ENCODE measurements around the gene CHMP6.

CHMP6 gene

DNA sequence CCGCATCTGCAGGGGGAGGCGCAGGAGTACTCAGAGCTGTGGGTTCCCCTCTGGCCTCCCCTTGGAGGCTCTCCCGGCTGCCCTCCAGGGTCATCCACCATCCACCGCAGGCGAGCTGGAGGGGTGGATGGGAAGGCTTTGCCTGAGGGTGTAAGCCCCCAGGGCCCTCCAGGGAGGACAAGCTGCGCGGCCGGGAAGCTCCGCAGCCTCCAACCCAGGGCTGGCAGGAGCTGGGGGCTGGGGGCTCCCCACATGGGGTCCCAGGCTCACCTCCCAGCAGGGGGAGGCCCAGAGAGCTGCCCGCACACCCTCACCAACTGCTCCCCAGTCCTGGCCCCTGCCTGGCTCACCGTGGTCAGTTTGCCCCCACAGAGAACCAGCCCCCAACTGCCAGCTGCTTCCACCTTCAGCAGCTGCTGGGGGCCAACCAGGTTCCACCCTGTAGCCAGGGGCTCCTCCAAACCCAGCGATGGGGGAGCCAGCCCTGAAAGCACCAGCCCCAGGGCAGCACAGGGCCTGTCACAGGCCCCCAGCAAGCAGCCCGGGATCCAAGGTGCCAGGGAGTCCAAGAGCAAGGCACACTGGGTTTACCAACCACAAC lies 19.8 kb upstream of the CHMP6 start:
- no peak for DNase-seq

- DNase-seq, result no peak
Observed at GRCh38 chr17:80976701-80977100, 14.9 kb upstream of the CHMP6 start.

DNA sequence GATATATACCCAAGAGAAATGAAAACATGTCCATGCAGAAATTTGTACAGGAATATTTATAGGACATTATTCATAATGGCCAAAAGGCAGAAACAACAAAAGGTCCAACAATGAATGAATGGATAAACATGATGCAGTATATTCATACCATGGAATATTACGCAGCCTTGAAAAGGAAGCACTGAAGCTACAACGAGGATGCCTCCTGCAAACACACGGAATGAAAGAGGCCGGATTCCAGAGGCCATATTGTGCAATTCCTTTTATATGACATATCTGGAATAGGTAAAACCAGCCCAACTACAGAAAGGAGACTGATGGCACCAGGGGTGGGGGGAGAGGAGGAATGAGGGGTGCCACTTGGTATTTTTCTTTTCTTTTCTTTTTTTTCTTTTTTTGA lies 14.5 kb upstream of the CHMP6 start:
- DNase-seq, result no peak

- no peak for DNase-seq
Observed at GRCh38 chr17:80978499-80979497, 12.8 kb upstream of the CHMP6 start.

DNA sequence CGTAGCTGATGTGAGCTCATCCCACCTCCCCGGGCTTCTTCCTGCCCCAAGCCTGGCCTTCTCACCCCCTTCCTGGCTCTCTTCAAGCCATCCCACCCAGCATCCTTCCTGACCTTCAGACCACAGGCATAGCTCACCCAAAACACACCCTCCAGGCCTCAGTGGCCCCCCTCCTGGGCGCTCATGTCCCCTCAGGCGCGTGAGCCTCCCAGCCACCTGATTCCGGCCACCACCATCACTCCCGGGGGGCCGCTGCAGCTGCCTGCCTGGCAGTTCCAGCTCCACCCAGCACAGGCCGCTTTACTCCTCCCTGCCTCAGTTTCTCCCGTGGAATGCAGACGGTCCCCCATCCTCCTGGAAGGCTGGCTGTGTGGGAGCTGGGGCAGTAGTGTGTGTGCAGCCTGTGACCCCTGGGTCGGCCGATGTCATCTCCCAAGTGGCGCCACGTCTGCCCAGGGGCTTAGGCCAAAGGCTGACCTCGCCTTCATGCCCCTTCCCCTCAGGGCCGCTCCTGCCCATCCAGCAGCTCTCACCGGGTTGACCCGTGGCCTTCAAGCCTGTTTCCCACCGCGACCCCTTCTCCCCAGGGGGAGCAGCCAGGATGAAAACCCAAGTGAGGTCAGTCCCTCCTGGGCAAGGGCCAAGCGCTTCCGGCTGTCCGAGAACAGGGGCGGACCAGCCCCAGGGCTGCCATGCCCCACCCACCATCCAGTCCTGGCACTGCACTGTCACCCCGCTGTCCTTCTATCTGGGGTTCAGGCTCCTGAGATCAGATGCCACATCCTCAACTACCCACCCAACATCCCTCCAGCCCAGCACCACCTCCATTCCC lies 11.9 kb upstream of the CHMP6 start:
- no peak for DNase-seq

DNA sequence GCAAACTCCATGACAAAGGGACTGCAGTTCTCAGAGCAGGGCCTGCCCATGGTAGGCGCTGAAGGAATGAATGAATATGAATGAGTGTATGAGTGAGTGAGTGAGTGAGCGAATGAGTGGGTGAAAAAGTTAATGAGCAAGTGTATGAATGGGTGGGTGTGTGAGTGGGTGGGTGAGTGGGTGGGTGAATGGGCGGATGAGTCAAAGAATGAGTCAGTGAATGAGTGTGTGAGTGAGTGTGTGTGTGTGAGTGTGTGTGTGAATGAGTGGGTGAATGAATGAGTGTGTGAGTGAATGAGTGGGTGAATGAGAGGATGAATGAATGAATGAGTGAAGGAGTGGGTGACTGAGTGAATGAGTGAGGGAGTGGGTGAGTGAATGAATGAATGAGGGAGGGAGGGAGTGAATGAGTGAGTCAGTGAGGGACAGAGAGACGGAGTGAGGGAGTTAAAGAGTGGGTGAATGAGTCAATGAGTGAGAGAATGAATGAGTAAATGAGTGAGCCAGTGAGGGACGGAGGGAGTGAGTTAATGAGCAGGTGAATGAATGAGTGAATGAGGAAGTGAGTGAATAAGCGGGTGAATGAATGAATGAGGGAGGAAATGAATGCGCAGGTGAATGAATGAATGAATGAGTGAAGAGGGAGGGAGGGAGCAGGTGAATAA lies 11.1 kb upstream of the CHMP6 start:
- no peak for DNase-seq

DNA sequence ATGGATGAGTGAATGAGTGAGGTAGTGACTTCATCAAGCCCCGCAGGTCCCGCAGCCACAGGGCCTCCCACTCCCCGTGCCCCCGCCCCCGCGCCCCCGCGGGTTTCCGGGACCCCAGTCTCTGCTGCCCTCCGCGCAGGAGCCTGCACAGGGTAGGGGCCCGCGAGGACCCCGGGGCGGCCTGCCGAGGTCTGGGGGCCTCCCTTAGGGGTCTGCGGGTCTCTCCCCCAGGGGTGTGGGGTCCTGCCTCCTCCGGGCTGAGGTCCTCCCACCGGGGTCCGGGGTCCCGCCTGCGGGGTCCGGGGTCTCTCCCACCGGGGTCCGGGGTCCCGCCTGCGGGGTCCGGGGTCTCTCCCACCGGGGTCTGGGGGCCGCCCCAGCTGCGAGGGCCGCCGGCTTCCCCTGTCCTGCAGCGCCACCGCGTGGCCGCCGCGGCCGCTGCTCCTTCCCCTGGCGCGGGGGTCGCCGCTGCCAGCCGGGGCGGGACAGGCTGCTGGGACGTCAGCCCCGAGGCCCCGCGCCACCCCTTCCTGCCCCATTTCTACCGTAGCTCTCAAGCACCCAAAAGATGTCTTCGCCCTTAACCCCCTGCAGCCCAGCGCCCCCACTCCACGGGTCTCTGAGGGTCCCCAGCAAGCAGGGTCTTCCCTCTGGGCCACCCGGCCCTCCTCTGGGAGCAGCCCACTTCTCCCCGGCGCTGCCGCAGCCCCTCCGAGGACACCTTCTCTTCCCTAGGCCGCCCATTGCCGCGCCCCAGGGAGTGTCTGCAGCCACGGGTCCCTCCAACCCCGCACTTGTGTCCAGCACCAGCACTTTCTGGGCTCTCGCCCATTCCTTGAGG lies 10.4 kb upstream of the CHMP6 start:
- no peak for DNase-seq

GRCh38 chr17:80981929-80982425 lies 9.7 kb upstream of the CHMP6 start:
- no peak for DNase-seq

GRCh38 chr17:80982426-80982974 lies 9.1 kb upstream of the CHMP6 start:
- DNase-seq, result no peak

DNA sequence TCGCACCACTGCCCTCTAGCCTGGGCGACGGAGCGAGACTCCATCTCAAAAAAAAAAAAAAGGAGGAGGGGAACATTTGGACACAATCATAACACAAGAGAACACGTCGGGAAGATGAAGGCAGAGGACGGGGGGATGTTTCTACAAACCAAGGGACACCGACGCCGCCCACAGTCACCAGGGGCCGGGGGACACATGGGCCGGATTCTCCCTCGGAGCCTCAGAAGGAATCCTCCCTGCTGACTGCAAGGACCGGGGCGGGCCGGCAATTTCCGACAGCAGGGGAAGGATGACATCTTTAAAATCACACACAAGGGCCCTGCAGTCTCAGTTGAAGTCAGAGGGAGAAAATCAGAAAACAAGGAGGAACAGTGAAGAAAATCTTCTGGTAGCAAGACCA lies 8.1 kb upstream of the CHMP6 start:
- no peak for DNase-seq

- peak; percentile 97 for DNase-seq
Observed at GRCh38 chr17:80984749-80985148, 6.9 kb upstream of the CHMP6 start.

DNA sequence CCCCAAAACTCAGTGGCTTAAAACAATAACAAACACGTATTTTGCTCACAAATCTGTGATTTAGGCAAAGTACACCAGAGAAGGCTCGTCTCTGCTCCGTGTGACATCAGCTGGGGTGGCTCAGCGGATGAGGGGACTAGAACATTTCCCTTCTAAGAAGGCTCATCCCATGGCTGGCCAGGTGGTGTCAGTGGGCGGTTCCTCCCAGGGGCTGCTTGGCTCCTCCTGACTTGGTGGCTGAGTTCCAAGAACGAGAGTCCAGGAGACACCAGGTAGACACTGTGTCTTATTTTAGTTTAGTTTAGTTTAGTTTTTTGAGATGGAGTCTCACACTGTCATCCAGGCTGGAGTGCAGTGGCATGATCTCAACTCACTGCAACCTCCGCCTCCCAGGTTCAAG lies 5.6 kb upstream of the CHMP6 start:
- DNase-seq, result no peak

DNA sequence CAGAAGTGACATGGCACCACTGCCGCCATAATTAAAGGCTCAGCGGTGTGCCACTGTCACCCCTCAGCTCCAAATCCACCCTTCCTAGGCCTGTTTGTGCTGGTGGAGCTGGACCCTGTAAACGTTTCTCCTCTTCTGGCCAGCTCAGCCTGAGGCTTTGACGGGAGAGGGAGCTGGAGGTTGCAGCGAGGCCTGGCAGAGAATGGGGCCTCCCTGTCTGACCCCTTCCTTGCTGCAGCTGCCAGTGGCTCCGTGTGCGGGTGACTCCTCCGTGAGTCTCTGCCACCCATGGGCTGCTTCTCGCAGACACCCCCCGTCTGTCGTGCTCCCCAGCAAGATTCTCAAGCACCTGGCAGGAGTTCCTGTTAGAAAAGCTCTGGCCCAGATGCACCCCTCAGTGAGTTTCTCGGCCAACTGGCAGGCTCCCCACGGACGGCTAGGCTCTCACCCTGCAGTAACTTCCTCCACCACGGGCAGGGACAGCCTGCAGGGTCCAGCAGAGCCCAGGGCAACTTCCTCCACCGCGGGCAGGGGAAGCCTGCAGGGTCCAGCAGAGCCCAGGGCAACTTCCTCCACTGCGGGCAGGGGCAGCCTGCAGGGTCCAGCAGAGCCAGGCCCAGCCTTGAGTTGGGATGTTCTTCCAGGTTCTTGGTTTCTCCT lies 4.7 kb upstream of the CHMP6 start:
- DNase-seq, result no peak

DNA sequence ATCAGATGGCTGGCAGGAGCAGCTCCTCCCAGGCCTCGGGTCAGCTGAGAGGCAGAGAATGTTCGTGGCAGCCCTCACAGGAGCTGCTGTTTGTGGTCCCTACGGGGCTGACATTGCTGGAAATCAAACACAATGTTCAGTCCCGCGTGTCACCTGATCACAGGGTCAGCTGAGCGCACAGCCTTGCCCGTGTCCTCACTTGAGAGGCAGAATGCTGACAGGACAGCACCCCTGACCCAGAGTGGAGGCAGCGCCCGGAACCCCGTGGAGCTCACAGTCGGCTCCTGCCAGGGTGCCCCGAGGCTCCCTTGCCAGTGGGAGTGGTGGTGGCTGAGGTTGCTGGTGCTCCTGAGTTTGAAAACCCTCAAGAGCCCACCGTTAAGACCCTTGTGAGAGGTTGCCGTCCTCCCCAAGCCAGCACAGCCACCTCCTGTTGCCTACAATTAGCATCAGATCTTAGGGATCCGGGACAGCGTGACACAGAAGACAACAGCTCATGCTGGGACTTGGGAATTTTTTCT lies 3.6 kb upstream of the CHMP6 start:
- DNase-seq, result no peak

DNA sequence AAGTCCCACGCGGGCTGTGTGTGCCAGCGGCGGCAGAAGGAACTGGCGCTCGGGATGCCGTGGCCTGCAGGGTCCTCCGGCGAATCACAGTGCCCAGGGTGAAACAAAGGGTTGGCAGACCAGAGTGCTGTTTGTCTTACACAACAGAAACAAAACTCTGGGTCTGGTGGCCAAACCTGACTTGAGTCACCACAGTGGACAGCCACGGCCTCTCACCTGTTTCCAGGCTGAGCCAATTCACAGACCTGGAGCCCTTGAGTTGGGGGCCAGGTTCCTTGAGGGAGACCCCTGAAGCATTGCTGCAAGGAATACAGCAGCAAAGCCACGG lies 2.1 kb upstream of the CHMP6 start:
- DNase-seq, result no peak

- DNase-seq, result no peak
Observed at GRCh38 chr17:80990921-80991644, 558 bp upstream of the CHMP6 start.

GRCh38 chr17:80992077-80992947 lies 671 bp downstream of the CHMP6 start:
- no peak for DNase-seq

GRCh38 chr17:80992948-80993624 lies 1.4 kb downstream of the CHMP6 start:
- no peak for DNase-seq

Data from fibroblast of skin of abdomen (primary cell).